Stimulated activated CD8-positive, alpha-beta memory T cell treated with anti-CD3 and anti-CD28 coated beads, Interleukin-4, amount 100 ng/mL, for 4 hours (primary cell): ENCODE data around the gene PCDHGC4.

Experiments
- DNase-seq, 2 donors: peaks; one replicate each; pipeline ENCODE4 v3.0.0-alpha.2; 2020; ENCODE audit warnings: low read depth in 2 of 2, low spot score in 1 of 2

The PCDHGC4 gene

DNA sequence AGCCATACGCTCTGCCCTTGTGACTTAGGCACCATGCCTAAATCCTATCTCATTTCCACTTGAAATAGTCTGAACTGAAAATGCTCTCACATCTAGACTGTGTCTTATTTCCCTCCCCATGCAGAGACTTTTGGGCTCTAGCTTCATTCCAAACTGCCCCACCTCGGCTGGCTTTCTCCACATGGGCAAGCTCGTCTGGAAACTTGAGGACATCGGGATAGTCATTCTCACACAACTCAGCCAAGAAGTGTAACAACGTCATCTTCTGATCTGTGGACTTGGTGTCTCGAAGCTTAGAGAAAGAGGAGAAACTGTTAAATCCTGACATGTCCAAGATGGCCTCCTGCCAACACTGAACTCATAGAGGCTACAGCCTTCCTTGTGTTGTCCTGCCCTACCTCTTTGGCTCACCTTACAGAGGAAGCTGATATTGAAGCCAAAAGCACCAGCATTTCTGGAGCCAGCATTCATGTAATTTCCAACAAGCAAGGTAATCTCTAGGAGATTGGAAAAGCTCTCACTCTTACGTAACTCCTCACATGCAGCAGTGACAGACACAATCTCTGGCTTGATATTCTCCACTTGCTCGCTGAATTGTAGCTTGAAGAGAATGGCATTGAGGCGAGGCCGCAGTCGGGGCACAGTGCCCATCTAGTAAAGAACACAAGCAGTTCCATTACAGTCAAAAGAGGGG is 43.6 kb downstream of the PCDHGC4 start:
- DNase-seq, result no peak

GRCh38 chr5:141529002-141529401 is 44.2 kb downstream of the PCDHGC4 start:
- no peak for DNase-seq

DNA sequence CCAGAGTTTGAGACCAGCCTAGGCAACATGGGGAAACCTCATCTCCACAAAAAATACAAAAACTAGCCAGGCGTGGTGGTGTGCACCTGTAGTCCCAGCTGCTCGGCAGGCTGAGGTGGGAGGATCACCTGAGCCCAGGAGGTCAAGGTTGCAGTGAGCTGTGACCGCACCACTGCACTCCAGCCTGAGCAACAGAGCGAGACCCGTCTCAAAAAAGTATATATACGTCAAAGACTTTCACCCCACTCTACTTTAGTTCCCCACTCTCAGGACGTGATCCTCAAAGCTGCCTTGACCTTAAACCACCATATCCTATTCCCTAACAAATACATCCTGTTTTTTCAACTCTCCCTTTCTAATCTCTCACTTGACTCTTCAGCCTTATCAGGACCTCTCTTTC is 45.0 kb downstream of the PCDHGC4 start:
- DNase-seq, result no peak

- no peak for DNase-seq
Observed at GRCh38 chr5:141532726-141533125, 47.9 kb downstream of the PCDHGC4 start.

- DNase-seq, result no peak
Observed at GRCh38 chr5:141533897-141534296, 49.1 kb downstream of the PCDHGC4 start.

DNA sequence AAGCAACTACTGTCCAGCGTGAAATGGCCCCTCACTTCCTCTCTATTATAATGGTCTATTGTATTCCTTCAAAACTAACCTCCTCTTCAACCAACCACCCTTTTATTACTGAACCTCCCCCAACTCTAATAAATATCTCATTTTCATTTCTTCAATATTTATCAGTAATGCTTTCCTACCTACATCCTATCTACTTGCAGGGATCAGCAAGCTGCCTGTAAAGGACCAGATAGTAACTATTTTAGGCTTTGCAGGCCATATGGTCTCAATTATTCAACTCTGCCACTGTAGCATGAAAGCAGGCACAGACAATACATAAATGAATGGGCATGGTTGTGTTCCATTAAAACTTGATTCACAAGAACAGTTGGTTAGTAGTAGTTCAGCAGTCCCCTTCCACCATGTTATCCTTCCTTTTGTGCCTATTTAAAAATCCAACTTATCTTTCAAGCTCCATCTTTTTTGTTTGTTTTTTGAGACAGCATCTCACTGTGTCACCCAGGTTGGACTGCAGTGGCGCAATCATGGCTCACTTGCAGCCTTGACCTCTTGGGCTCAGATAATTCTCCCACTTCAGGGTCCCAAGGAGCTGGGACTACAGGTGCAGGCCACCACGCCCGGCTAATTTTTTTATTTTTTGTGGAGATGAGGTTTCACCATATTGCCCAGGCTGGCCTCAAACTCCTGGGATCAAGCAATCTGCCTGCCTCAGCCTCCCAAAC is 49.8 kb downstream of the PCDHGC4 start:
- no peak for DNase-seq
